GM19455 (cell line): ENCODE data around the gene SMYD5.
"Not testable (repeated sequence)": the region's sequence is repeated elsewhere in the genome, so short reads cannot be mapped to it uniquely, and the experiment has no call there.

Experiments
- ATAC-seq: cut with Tn5 transposase; IDR thresholded peaks from one replicate; pipeline ENCODE4 v1.9.1; 2021; ENCODE audit not compliant: unreplicated experiment

Gene SMYD5

DNA sequence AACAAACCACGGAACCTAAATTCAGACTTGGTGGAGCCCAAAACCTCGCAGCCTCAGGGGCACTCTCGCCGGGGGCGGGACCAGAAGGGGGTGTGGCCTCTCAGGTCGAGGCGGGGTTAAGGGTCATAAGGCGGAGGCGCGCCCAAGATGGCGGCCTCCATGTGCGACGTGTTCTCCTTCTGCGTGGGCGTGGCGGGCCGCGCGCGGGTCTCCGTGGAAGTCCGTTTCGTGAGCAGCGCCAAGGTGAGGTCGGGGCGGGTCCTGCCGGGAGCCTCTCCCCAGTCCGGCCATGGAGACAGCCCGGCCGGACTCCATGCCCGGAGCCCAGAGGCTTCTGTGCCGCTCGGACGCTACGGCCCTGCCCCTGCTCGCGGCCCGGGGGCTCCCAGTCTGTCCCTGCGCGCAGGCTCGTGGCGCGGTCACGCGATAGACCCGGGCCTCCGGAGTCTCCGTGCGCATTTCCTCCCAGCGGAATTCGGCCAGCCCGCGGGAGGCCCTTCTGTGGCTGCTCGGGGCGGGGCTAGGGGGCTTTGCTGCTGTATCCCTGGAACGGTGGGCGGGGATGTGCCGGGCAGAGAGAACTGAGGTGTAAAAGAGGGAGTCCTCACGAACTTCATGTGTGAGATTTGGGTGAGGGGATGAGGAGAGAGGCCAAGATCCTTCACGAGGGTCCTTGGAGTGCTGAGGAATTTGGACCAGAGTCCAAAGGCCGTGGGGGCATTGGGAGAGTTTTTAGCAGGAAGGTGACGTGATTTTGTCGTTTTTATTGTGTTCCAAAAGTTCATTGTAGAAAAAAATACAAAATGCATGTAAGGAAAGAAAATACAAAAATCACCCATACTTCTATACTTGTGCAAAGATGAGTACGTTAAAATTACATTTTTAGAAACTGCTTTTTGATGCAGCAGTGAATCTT is at the start of gene SMYD5:
TSS of gene SMYD5 (plus strand) at position 126 of the 916 bp plus-strand sequence. CDS start at position 148, 22 bp downstream.
- peak; percentile 92 for ATAC-seq

DNA sequence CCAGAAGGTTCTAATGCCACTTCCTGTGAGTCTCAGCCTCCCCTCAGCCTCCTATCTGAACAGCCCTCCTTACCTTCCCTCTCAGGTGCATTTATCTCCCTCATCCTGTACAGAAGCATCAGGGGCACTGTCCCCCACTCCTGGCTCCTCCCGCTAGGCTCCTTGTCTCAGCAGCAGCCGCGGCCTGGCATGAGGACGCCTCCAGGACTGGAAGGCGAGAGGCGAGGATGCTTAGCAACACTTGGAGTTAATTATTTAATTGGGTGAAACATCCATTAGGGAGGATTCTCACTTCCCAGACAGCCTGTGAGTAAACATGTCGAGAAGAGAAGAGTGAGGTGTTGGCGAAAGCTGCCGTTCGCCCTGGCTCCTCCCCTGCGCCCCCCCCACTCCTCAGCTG is 48.1 kb upstream of the SMYD5 start:
- not testable (repeated sequence) for ATAC-seq

DNA sequence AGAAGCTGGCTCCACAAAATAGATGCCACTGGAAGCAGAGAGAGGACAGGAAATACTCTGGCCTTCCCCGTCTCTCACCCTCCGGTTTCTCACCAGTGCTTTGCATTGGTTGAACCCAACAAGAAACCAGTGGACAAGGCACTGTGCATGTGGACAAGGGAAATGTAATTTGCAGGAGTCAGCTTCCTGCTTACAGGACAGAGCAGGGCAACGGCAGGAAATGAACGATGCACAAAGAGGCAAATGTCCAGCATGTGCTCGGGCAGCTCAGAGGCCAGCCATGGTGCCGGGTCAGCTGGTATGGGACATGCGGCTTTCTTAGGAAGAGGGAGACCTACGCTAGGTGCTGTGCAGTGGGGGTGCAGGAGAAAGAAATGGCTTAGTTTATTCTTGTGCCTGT is 47.2 kb upstream of the SMYD5 start:
- ATAC-seq, result not testable (repeated sequence)

DNA sequence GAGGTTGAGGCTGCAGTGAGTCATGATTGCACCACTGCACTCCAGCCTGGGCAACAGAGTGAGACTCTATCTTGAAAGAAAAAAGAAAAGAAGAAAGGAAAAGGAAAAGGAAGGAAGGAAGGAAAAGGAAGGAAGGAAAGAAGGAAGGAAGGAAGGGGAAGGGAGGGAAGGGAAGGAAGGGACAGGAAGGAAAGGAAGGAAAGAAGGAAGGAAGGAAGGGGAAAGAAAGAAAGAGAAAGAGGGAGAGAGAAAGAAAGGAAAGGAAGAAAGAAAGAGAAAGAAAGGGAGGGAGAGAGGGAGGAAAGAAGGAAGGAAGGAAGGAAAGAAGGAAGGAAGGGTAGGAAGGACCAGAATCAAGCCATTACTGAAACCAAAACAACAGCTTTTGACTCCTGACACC is 45.7 kb upstream of the SMYD5 start:
- ATAC-seq, result not testable (repeated sequence)

DNA sequence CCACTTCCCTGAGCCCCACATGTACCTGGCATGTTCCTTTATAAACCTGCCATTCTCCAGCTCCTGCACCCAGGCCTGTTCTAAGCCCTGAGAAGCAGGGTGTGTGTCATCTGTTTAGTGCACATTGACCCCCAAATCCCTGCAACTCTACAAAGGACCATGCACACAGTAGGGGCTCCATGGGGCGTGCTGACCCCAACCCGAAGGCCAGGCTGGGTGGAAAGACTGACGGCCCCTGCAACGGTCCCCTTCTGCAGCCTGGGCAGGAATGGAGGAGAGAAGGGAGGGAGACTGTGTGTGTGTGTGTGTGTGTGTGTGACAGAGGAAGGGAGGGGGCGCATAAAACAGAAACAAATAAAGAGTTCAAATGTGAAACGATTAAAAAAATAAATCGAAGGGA is 43.7 kb upstream of the SMYD5 start:
- ATAC-seq, result not testable (repeated sequence)

DNA sequence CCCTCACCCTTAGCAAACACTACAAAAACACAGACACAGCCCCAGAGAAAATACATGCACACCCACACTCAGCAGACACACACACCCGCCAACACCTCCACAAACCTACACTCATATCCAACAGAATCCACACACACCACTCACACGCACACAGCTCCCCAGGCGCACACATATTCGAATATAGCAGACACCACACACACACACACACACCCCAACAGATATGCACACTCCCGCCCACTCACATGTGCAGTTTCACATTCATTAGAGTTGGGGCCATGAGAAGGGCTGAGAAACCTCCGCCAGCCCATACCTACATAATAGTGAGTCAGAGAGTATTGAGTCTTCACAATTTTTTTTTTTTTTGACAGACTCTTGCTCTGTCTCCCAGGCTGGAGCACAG is 41.1 kb upstream of the SMYD5 start:
- no peak for ATAC-seq

DNA sequence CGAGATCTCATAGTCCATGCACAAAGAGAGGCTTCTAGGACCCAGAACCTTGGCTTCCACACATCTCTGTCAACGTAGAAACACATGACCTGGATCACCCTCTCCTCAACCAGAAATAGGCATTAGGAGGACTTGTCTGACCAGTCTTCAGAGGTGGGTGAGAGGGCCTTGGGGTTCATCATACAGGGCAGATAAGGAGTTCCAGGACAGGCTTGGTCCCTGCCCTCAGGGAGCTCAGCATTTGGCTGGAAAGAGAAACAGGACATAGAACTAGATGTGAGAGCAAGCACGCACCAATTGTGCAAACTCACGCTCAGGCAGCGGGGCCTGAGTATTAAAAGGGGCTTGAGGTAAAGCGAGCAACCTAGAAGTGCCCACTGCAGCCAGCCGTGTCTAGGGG is 40.3 kb upstream of the SMYD5 start:
- no peak for ATAC-seq

DNA sequence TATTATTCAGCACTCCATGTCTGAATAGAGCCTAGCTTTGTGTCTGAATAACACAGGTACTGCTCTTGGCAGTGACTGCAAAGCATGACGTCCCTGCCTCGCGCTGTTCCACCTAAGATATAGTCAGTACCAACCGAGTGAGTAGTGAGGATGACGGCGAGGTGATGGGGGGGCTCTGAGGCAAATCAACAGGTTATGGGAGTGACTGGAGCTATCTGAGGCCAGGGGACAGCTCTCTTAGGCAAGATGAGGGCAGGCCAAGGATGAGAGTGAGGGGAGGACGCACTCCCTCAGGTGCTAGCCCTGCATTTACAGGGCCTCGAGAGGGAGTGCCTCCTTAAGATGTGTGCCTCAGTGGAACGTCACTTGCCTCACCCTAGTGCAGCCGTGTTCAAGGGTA is 39.8 kb upstream of the SMYD5 start:
- no peak for ATAC-seq

DNA sequence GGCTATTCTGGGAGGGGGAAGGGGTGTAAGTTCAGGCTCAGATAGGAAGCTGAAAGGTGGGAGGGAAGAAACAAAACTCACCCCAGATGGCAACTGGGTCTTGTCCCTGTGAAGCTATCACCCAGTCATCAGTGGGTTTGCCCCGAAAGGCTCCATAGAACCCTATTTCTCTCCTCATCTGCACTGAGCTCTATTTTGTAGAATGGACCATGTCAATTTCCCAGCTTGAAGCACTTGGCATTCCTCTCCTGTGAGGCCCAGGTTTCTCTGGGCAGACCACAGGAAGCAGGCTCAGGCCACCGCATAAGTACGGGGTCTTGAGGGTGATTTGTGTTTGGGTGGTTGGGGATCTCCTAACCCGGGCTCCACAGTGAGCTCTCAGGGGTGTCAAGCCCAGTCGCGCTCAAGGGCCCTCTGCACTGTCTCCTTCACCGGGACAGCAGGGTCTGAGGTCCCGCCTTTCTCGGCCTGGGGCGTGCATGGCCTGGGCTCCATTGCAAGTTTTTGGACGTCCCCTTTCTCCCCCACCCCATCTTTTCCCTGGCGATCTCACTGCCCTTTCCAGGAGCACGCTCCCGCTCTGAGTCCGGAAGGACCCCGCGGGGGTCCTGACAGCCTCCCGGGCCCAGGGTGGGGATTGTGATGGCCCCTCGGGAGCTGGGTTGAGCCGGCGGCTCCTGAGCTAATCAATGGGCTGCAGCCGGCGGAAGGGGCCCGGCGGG is 38.9 kb upstream of the SMYD5 start:
- ATAC-seq, result no peak

DNA sequence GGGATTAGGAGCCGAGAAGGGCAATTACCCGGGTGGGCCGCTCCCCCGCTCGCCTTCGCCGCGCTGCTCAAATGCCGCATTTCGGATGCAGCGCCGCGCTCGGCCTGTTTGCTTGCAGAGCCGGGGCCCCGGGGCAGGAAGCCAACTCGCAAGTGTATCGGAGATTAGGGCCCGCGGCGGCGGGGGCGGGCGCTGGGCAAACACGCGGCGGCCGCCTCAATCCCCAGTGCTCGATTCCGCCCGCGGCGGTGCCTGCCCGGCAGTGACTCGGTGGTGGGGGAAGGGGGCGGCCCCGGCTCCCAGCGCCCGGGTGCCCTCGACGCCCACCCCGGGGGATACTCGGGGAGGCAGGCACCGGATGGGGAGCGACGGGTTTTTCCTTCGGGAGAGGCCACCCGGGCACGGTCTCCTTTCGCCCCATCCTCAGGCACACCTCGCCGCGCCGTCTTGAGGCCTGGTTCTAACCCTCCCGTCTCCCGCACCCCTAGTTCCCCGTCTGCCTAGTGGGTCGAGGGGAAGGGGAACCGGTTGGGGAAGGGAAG is 38.3 kb upstream of the SMYD5 start:
- no peak for ATAC-seq

DNA sequence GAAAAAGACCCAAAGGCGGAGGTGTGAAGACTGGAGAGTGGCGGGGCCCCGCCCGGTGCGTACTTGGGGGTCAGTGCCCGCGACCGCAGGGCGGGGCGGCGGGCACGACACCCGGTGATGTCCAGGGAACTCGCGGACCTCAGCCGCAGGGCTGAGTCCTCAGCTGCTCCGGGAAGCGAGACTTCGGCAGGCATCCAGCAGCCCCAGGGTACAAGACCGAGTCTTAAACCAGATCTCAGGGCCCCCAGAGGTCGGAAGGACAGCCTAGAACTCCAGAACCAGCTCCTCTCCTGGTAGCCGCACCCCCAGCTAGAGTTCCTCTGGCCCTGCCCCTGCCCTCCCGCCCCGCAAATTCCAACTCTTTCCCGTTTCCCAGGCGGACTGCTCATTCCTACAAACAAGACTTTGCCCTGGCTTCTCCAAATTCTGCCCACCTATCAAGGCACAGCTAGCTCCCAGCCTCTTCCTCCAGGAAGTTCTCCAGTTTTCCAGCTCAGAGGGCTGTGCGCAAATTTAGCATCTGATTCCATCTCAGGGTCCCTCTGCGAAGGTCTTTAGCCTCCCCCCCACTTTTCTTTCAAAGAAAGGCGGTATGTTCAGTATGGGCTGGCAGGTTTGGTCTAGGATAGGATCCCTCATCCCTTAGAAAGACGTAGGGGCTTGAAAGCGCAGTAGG is 37.7 kb upstream of the SMYD5 start:
- ATAC-seq, result no peak

DNA sequence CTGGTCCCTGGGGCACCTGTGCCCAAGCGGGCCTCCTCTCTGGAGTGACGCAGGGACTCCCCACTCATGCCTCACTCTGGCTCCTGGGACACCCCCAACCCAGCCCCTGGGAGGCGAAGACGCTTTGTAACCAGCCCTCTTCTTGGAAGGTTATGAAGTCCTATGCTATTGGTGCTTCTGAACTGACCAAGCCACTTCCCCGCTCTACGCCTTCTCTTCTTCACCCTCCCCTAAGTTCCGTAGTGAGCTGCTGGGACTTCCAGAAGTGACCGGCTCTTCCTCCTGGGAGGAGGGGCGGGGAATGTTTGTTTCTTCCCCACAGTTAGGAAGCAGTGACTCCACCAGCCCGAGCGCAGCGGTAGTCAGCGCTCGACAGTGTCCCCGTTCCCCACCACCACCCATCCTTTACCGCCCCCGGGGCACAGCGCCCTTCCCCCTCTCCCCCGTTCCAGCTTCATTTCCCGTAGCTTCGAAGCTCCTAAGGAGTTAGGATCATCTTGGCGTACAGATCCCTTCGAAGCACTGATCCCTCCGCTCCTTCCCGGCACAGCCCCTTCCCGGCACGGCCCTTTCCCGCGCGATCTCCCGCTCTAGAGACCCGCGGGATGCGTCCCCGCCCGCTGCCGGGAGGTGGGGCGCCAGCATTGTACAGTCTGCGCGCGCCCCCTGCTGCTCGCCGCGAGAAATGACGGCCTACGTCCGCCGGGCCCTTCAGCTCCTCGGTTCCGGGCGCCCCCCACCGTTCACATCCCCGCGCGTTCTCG is 37.0 kb upstream of the SMYD5 start:
- ATAC-seq, result peak; percentile 79

DNA sequence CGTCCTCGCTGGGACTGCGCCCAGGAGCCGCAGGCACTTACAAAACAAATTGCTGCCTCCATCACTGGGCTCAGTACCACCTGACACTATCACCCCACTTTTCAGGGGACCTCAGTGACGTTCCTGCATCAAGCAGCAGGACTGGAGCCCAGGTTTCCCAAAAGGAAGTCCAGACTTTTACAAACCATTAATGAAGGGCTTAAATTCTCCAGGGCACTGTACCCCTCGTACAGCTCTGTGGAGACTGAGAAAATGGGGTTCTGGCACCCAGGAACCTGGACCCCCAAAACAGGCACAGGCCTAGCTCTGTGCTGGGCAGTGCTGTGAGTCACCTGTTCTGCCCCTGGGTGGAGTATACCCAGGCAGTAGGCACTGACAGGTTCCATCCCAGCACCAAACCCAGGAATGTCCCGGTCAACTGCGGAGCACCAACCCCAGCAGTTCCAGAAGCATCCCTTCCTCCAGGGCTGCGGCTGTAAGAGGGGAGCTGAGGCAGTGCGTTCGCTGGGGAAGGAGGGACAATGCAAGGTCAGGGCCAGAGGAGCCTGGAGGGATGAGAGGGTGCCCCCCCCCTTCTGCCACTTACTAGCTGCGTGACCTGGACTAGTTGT is 36.3 kb upstream of the SMYD5 start:
- ATAC-seq, result no peak

DNA sequence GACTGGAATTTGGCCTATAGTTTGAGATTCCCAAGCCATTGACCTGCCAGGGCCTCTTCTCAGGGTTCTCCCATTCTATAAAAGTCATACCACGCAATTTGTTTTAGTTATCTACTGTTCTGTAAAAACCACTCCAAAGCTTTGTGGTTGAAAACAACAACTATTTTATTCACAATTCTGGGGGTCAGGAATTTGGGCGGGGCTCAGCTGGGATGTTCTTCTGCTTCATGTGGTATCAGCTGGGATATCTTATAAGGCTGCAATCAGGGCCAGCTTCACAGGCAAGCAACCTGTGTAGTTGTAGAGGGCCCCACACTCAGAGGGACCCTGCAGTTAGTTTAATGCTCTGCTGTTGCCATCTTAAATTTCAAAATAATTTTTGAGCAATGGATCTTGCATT is 28.1 kb upstream of the SMYD5 start:
- no peak for ATAC-seq

DNA sequence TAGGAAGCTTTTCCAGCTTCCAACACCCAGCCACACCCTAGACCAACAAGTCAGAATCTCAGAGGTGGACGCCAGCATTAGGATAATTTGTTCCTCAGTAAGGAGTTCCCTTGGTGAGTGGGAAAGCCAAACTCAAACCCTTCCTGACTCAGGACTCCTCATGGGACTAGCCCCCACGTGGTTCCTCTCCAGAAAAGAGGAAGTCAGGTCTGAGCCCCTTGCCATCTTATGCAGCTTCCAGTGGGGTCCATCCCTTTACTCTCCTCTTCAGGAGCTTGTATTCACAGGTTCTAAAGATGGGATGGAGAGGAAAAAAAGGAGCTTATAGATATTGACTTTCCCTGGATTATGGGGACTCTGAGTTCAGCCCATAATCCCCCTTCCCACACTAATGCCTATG is 26.5 kb upstream of the SMYD5 start:
- no peak for ATAC-seq

DNA sequence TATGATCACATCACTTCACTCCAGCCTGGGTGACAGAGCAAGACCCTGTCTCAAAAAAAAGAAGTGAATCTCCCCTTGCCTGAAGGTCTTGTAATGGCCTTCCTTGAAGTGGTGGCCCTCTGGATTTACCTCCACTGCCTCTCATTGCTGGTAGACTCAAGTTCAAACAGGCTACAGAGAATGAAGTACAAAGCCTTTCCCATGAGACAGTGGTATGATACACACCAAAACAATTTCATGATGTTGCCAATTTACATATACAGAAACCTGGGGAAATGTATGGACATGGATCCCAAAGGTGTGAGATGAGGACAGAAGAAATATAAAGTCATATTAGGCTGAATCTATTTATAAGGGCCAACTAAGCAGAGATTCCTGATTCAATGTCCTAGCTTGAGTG is 16.5 kb upstream of the SMYD5 start:
- no peak for ATAC-seq

DNA sequence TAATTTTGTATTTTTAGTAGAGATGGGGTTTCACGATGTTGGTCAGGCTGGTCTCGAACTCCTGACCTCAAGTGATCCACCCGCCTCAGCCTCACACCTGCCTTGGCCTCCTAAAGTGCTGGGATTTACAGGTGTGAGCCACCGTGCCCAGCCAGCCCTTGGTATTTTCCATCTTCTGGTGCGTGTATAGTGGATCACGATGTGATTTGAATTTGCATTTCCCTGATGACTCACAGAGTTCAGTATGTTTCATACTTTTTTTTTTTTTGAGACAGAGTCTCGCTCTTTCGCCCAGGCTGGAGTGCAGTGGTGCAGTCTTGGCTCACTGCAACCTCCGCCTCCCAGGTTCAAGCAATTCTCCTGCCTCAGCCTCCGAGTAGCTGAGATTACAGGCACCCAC is 13.8 kb upstream of the SMYD5 start:
- ATAC-seq, result not testable (repeated sequence)

DNA sequence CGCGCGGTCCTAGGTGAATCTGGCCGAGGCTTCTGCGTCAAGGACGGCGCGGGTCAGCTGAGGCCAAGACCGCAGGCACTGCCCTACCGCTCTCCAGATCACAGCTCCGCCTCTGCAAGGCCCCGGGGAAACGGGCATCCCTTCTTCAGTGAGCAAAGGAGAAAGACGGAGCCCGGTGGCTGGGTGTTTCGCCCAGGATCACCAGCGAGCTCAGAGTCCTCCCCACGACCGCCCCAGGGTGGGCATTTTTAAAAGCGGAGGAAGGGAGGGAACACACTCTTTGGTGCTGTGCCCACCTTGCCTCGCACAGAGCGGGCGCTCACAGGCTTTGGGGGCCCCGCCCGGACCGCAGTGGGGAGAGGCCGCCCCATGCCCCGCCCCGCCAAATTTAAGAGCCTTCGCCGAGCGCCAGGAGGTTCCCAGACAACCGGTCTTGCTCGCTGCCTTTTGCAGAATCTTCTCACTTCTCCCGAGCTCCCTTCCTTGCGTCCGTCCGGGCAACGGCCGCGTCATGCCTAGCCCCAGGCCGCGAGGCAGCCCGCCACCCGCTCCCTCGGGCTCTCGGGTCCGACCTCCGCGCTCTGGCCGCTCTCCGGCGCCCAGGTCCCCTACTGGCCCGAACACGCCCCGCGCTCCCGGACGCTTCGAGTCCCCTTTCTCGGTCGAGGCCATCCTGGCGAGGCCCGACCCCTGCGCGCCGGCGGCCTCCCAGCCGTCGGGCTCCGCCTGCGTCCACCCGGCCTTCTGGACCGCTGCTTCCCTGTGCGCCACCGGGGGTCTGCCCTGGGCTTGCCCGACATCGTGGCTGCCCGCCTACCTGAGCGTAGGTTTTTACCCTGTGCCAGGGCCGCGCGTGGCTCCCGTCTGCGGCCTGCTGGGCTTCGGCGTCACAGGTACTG is 11.6 kb upstream of the SMYD5 start, which contains the start of gene NOTO:
TSS of gene NOTO (plus strand) at position 419 of the 899 bp plus-strand sequence. CDS start at position 512, 93 bp downstream.
- ATAC-seq, result no peak

DNA sequence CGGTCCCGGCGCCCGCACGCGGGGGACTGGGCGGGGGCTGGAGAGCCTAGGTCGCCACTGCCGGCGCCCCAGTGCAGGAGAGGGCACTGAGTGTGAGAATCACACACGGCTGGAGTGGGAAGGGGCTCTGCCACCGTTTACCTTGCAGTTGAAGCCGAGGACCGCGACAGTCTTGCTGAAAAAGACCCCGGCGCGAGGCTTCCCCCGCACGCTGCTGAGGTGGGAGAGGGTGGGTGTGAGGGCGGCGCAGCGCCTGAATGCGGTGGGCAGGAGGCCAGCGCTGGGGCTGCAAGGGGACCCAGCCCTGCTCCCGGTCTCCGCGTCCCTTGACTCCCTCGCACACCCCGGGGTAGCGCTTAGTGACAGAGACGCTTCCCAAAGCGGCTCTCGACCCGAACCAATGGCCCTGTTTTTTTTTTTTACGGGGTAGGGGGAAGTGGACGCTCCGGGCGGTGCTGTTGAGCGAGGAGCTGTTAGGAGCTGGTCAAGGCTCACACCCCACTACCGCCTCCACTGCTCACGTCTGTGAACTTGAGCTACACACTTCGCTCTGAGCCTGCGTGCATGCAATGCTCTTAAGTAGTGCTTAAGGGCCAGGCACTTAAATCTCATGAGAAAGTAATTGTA is 10.9 kb upstream of the SMYD5 start:
- no peak for ATAC-seq
